GM12873 (cell line): ENCODE results near the gene FILIP1L.

ENCODE experiments used
- TF ChIP-seq, protein P1 (sequence below): IDR thresholded peaks from 2 replicates; pipeline ENCODE4 v1.5.1; 2012; ENCODE audit warnings: low read depth, mild to moderate bottlenecking, moderate library complexity, low read length, control low read depth; ENCODE audit not compliant: insufficient read depth; ENCODE audit errors: missing control alignments

FILIP1L gene

DNA sequence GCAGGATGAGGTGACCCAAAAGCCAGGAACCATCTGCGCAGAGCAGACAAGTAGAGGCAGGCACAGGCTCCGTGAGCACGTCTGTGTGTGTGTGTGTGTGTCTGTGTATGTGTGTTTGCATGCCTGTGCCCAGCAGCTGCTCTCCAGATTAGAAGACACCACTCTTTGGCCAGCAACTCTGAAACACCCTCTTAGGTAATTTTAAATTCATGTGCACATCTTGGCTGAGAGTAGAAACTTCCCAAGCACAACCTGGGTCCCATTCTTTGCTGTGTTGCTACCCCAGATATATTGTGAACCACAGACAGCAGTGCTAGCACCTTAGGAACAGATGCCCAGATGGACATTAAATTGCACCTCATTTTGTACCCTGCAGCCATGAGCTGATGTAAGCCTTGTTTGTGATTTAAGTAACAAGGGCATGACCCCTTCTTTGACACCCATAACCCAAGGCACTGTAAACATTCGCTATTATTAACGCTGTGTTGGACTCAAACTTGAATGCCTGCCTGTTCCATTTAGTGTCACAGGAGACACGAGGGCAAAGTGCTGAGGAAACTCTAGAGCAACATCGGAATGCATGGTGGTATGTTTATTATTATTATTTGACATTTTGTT lies at the start of gene FILIP1L:
Gene FILIP1L, minus strand, starts transcription at position 89 of the 618 bp plus-strand sequence.
- TF ChIP-seq, protein P1, sequence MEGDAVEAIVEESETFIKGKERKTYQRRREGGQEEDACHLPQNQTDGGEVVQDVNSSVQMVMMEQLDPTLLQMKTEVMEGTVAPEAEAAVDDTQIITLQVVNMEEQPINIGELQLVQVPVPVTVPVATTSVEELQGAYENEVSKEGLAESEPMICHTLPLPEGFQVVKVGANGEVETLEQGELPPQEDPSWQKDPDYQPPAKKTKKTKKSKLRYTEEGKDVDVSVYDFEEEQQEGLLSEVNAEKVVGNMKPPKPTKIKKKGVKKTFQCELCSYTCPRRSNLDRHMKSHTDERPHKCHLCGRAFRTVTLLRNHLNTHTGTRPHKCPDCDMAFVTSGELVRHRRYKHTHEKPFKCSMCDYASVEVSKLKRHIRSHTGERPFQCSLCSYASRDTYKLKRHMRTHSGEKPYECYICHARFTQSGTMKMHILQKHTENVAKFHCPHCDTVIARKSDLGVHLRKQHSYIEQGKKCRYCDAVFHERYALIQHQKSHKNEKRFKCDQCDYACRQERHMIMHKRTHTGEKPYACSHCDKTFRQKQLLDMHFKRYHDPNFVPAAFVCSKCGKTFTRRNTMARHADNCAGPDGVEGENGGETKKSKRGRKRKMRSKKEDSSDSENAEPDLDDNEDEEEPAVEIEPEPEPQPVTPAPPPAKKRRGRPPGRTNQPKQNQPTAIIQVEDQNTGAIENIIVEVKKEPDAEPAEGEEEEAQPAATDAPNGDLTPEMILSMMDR = no peak

DNA sequence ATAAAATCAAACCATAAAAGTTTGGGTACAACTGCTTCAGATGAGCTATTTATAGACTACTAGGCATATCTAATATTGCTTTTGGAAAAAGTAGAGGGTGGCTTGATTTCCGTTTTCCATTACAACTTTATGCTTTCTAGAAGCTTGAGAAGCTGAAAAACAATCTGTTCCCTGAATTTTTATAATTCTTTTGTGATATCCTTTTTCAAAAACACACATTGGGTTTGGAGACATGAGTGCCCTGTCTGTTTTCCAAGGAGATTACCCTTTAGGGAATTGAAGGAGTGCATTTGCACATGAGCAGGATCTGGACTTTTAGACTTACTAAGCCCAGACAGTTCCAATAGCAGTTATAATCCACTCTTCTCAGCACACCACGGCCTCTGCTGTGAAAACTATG lies 49.5 kb upstream of the FILIP1L start:
- TF ChIP-seq, protein P1 = no peak

DNA sequence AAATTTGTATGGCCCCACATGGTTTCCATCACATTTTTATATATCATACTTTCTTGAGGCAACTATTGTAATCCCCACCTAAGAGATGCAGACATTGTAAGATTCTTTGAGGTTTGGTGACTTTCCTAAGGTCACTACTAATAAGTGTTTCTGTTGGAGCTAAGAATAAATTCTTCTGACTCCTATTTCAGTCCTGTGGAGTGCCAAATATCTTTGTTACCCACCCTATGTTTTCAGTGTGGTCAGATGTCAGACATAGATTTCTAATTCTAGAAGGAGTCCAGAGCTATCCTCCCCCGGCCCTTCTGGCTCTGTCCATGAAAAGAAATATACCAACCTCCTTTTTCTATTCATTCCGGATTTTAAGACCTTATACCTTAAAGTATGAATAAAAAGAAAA lies 46.2 kb upstream of the FILIP1L start:
- TF ChIP-seq, protein P1 = no peak

DNA sequence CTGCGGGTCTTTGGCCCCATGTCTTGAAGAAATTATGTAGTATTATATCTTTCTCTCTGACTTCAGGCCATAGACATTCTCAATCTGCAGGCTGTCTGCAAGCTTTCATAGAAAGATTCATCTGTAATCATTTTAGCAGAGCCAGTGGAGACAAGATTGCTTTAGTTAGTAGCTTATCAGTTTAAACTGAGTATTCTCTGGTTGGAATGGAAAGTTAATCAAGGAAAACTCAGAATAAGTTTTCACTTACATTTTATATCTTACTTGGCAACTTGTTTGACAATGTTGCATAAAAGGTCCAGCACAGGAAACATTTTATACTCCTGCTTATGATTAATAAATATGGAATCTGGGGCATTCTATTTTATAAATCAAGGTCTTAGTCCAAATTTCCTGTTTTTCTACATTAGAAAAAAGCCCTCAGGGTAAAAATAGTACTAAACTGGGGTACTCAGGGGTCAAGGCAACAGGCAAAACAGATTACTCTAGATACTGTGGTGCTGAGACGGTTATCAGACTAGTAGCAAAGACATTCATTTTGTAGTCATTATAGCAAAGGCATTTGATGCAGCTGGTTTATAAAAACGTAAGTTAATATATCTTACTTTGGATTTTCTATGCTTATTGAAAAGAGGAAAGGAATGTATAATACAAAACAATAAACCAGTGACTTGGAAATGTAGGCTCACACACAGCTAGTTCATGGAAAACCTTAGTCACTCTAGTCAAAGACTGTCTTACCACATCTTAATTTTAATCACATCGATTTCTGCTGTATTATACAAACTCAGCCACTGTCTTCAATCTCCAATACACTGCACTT lies 45.2 kb upstream of the FILIP1L start:
- TF ChIP-seq, protein P1 = no peak

DNA sequence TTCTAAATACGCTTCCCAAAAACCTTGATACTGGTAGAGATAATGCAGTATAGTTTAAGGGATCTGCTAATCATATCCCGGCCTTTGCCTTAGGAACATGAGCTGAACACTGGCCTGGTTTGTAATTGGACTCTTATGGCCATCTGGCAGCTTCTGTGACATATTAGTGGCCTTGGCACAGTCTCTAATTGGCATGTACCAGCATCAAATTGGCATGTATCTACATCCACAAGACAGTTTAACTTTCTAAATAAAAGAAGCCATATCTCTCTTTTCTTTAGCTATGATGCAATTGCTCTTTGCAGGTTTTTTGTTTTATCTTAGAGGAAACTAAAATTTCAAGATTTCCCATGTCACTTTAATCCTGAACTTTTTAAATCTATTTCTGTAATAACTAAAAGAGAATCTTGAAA lies 44.6 kb upstream of the FILIP1L start:
- TF ChIP-seq, protein P1 = no peak

DNA sequence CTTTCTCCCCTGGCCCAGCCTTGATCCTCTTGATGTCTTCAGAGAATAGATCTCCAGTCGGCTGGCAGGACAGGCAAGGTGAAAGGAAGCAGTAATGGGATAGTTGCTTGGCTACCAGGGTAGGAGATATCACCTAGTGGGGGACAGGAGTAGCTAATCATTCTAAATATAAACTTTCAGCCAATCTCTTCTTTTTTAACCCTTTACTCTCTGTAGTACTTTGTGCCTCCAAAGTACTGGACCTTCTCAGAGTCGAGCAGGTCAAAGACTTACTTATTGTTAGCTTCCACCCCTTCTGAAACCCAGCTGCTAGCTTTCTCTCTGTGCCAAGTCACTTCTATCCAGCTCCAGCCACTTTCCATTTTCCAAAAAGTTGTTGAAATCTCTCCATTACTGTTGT lies 43.4 kb upstream of the FILIP1L start:
- TF ChIP-seq, protein P1 = no peak

DNA sequence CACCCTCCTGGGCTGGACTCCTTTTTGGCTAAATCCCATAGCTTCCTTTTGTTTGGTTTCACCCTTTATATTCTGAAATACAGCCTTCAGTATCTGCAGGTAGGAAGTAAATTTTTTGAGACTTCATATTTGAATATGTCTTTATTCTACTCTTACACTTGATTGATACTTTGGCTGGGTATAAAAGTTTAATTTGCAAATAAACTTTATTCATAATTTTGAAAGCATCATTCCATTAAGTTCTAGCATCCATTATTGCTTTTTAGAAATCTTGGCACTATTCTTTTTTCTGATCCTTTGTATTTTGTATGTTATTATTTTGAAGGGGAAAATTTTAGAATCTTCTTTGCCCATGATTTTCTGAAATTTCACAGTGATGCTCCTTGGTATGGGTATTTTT lies 41.3 kb upstream of the FILIP1L start:
- TF ChIP-seq, protein P1 = no peak
